HCT116 (cell line): ENCODE data around the gene BRK1. TPM values are rescaled to one million over a fixed set of nuclear protein-coding genes. Genes with fewer than 3 reads are reported as not detected.
"Not testable (repeated sequence)": the region's sequence is repeated elsewhere in the genome, so short reads cannot be mapped to it uniquely, and the experiment has no call there.

ENCODE experiments used
- ATAC-seq: fragments of 200-7000 bp; cut with Tn5 transposase; 2 replicates; pipeline ENCODE4 v1.9.1; 2020; ENCODE audit warnings: mild to moderate bottlenecking, moderate library complexity
- BruUV-seq: library from RNA; stranded (reverse); fragments of 400-500 nt; replicated peaks from 2 replicates; lab custom pipeline; 2021; lab: Mats Ljungman, UMichigan
- CTCF ChIA-PET: fragments of 300-600 bp; sonication (Branson Sonifier 250); formaldehyde crosslinking; loops from one replicate; lab custom pipeline; 2021; ENCODE audit warnings: antibody characterized with exemption; lab: Charles Lee
- POLR2A ChIA-PET: fragments of 300-600, 350-600 bp; sonication (Branson Sonifier 250); formaldehyde crosslinking; loops from one replicate; lab custom pipeline; 2021; ENCODE audit warnings: antibody characterized with exemption; lab: Charles Lee
- RAD21 ChIA-PET, 2 experiments: fragments of 300-600 bp; sonication (Branson Sonifier 250); formaldehyde crosslinking; loops; one replicate each; lab custom pipeline; 2023; ENCODE audit warnings: low total read pairs in 2 of 2; ENCODE audit not compliant: uncharacterized antibody in 2 of 2, unreplicated experiment in 2 of 2, low non-redundant PET in 1 of 2; lab: Charles Lee
- DNase-seq: peaks from one replicate; pipeline ENCODE4 v3.0.0-alpha.2; 2010; ENCODE audit warnings: low read depth, low spot score
- H2AFZ ChIP-seq: fragments of 200-600 bp; shearing (Covaris generic), sonication (generic); 2 replicates; pipeline ENCODE4 v1.6.1; 2017; ENCODE audit warnings: low read depth, mixed run types, mixed read lengths, antibody characterized with exemption, low read length; ENCODE audit not compliant: poor library complexity, severe bottlenecking
- H3K27ac ChIP-seq: 2 replicates; pipeline ENCODE4 v1.5.1; 2012; ENCODE audit warnings: low read depth, low read length
- H3K27me3 ChIP-seq: fragments of 200-600 bp; sonication (generic); 2 replicates; pipeline ENCODE4 v1.6.1; 2016; ENCODE audit warnings: mixed run types, low read length, mixed read lengths; ENCODE audit not compliant: insufficient read depth
- H3K36me3 ChIP-seq, 2 experiments: fragments of 200-500 bp in 1 of 2; fragments of 200-600 bp in 1 of 2; sonication (Bioruptor generic) in 1 of 2; sonication (generic) in 1 of 2; 2 replicates each; pipeline versions ENCODE4 v1.5.1 to v1.6.1; 2014 to 2016; ENCODE audit warnings: low read length in 2 of 2, inconsistent platforms in 1 of 2, mixed read lengths in 1 of 2, mixed run types in 1 of 2; ENCODE audit not compliant: insufficient read depth in 2 of 2, control insufficient read depth in 1 of 2
- H3K4me1 ChIP-seq, 2 experiments: fragments of 200-600 bp in 1 of 2; sonication (generic) in 1 of 2; 2 replicates each; pipeline versions ENCODE4 v1.5.1 to v1.6.1; 2012 to 2017; ENCODE audit warnings: low read length in 2 of 2, inconsistent platforms in 1 of 2, mild to moderate bottlenecking in 1 of 2, mixed read lengths in 1 of 2, mixed run types in 1 of 2, moderate library complexity in 1 of 2; ENCODE audit not compliant: insufficient read depth in 2 of 2, control insufficient read depth in 1 of 2
- H3K4me2 ChIP-seq: fragments of 200-600 bp; sonication (generic); 2 replicates; pipeline ENCODE4 v1.6.1; 2017; ENCODE audit warnings: mixed run types, low read length, mixed read lengths
- H3K4me3 ChIP-seq, 2 experiments: fragments of 200-600 bp in 1 of 2; sonication (generic) in 1 of 2; replicated peaks in 1 of 2; 2 replicates each; pipeline ENCODE4 v1.5.1; 2011 to 2016; ENCODE audit warnings: low read length in 2 of 2, control low read depth in 1 of 2, low read depth in 1 of 2, mild to moderate bottlenecking in 1 of 2, mixed read lengths in 1 of 2, mixed run types in 1 of 2
- H3K79me2 ChIP-seq: fragments of 200-600 bp; sonication (generic); 2 replicates; pipeline ENCODE4 v1.6.1; 2017; ENCODE audit warnings: mild to moderate bottlenecking, mixed run types, low read length, moderate library complexity, mixed read lengths; ENCODE audit not compliant: insufficient read depth
- H3K9ac ChIP-seq: fragments of 200-600 bp; sonication (generic); 2 replicates; pipeline ENCODE4 v1.6.1; 2016; ENCODE audit warnings: low read length, mixed read lengths
- H3K9me2 ChIP-seq: fragments of 200-600 bp; sonication (generic), shearing (Covaris generic); 2 replicates; pipeline ENCODE4 v1.6.1; 2017; ENCODE audit warnings: mixed run types, mild to moderate bottlenecking, moderate library complexity; ENCODE audit not compliant: insufficient read depth
- H3K9me3 ChIP-seq, 2 experiments: fragments of 200-500 bp in 1 of 2; fragments of 200-600 bp in 1 of 2; sonication (Bioruptor generic) in 1 of 2; sonication (generic) in 1 of 2; 2 replicates each; pipeline ENCODE4 v1.6.1; 2014 to 2017; ENCODE audit warnings: low read length in 2 of 2, mixed read lengths in 2 of 2, inconsistent platforms in 1 of 2, low read depth in 1 of 2, mild to moderate bottlenecking in 1 of 2, mixed run types in 1 of 2, moderate library complexity in 1 of 2; ENCODE audit not compliant: control insufficient read depth in 1 of 2, insufficient read depth in 1 of 2
- H4K20me1 ChIP-seq: fragments of 200-600 bp; sonication (generic), shearing (Covaris generic); 2 replicates; pipeline ENCODE4 v1.6.1; 2017; ENCODE audit warnings: mixed run types, mild to moderate bottlenecking, moderate library complexity; ENCODE audit not compliant: insufficient read depth
- ATF3 ChIP-seq: IDR thresholded peaks from 2 replicates; pipeline ENCODE4 v1.6.1; 2012
- CBX3 ChIP-seq: IDR thresholded peaks from 2 replicates; pipeline ENCODE4 v1.6.1; 2012; ENCODE audit warnings: low read depth
- CEBPB ChIP-seq: IDR thresholded peaks from 2 replicates; pipeline ENCODE4 v1.6.1; 2012; ENCODE audit warnings: low read depth
- EGR1 ChIP-seq: IDR thresholded peaks from 2 replicates; pipeline ENCODE4 v1.6.1; 2012; ENCODE audit warnings: low read depth
- ELF1 ChIP-seq: IDR thresholded peaks from 2 replicates; pipeline ENCODE4 v1.6.1; 2012; ENCODE audit warnings: low read depth, borderline replicate concordance
- EZH2 ChIP-seq: fragments of 200-600 bp; sonication (generic); IDR thresholded peaks from 2 replicates; pipeline ENCODE4 v1.6.1; 2017; ENCODE audit warnings: antibody characterized with exemption, mixed run types
- JUND ChIP-seq: IDR thresholded peaks from 2 replicates; pipeline ENCODE4 v1.6.1; 2012
- POLR2AphosphoS5 ChIP-seq: IDR thresholded peaks from 2 replicates; pipeline ENCODE4 v1.6.1; 2011; ENCODE audit warnings: mild to moderate bottlenecking, low read depth, low read length, moderate library complexity
- RAD21 ChIP-seq: IDR thresholded peaks from 2 replicates; pipeline ENCODE4 v1.6.1; 2012; ENCODE audit warnings: low read depth, mild to moderate bottlenecking
- REST ChIP-seq: IDR thresholded peaks from 2 replicates; pipeline ENCODE4 v1.6.1; 2012; ENCODE audit warnings: low read depth
- SIN3A ChIP-seq: IDR thresholded peaks from 2 replicates; pipeline ENCODE4 v1.6.1; 2012; ENCODE audit warnings: low read depth
- SP1 ChIP-seq: IDR thresholded peaks from 2 replicates; pipeline ENCODE4 v1.6.1; 2012; ENCODE audit warnings: low read depth
- SRF ChIP-seq: IDR thresholded peaks from 2 replicates; pipeline ENCODE4 v1.6.1; 2012; ENCODE audit warnings: low read depth
- YY1 ChIP-seq: IDR thresholded peaks from 2 replicates; pipeline ENCODE4 v1.6.1; 2011; ENCODE audit warnings: low read length, low read depth, moderate library complexity, mild to moderate bottlenecking; ENCODE audit not compliant: insufficient replicate concordance; ENCODE audit errors: extremely low read depth
- ZFX ChIP-seq: fragments of 450-650 bp; IDR thresholded peaks from 2 replicates; pipeline ENCODE4 v1.6.1; 2017
- intact Hi-C: fragments of 100-400 bp; cut with micrococcal nuclease; formaldehyde crosslinking; loops from 2 replicates; pipeline ENCODE4 v1.10.0; 2022
- total RNA-seq: library from RNA; stranded (reverse); gene quantifications from one replicate; pipeline ENCODE4 v1.2.1, GENCODE V29; 2021; ENCODE audit not compliant: unreplicated experiment
- TF ChIP-seq, protein P1 (sequence below), 3 experiments: fragments of 200-600 bp in 1 of 3; sonication (generic) in 1 of 3; IDR thresholded peaks in 2 of 3; conservative IDR thresholded peaks in 1 of 3; 2 replicates each; pipeline ENCODE4 v1.5.1; 2012 to 2017; ENCODE audit warnings: low read depth in 2 of 3, low read length in 2 of 3, antibody characterized with exemption in 1 of 3, borderline replicate concordance in 1 of 3, control low read depth in 1 of 3, mild to moderate bottlenecking in 1 of 3, mixed read lengths in 1 of 3, mixed run types in 1 of 3, moderate library complexity in 1 of 3; ENCODE audit not compliant: insufficient read depth in 1 of 3
- TF ChIP-seq, protein P2 (sequence below): IDR thresholded peaks from 2 replicates; pipeline ENCODE4 v1.6.1; 2012

Gene BRK1
- total RNA-seq, 1 experiment from 2014 or later = 93.4 TPM

- H4K20me1 ChIP-seq = no peaks in the 10 kb centered on the region
- DNase-seq (no peak), ATAC-seq (0 out of 2 replicates have a peak, but pooled peaks have one; percentile 15)
- ChIA-PET CTCF (no interaction called here), POLR2A (no interaction called here), RAD21 (no interaction called here)
- no peaks in the 10 kb centered on the region for H3K36me3 ChIP-seq
- no peak for TF ChIP-seq REST
- no peak for TF ChIP-seq ELF1
- no peak for TF ChIP-seq POLR2AphosphoS5
- TF ChIP-seq CBX3 = no peak
- no peak for TF ChIP-seq YY1
- no peak for TF ChIP-seq ATF3
- no peak for TF ChIP-seq SP1
- no peak for TF ChIP-seq EZH2
- TF ChIP-seq SIN3A = no peak
- TF ChIP-seq RAD21 = no peak
- no peak for TF ChIP-seq CEBPB
- TF ChIP-seq SRF = no peak
- TF ChIP-seq JUND = no peak
- TF ChIP-seq ZFX = no peak
- TF ChIP-seq EGR1 = no peak
- TF ChIP-seq, protein P1, sequence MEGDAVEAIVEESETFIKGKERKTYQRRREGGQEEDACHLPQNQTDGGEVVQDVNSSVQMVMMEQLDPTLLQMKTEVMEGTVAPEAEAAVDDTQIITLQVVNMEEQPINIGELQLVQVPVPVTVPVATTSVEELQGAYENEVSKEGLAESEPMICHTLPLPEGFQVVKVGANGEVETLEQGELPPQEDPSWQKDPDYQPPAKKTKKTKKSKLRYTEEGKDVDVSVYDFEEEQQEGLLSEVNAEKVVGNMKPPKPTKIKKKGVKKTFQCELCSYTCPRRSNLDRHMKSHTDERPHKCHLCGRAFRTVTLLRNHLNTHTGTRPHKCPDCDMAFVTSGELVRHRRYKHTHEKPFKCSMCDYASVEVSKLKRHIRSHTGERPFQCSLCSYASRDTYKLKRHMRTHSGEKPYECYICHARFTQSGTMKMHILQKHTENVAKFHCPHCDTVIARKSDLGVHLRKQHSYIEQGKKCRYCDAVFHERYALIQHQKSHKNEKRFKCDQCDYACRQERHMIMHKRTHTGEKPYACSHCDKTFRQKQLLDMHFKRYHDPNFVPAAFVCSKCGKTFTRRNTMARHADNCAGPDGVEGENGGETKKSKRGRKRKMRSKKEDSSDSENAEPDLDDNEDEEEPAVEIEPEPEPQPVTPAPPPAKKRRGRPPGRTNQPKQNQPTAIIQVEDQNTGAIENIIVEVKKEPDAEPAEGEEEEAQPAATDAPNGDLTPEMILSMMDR (IDR thresholded peaks at IDR 0.05 in 2 of 3, conservative IDR thresholded peaks at IDR 0.05 in 1 of 3; ENCODE audit: borderline replicate concordance in 1 of 3, insufficient read depth in 1 of 3, low read depth in 2 of 3, low read length in 2 of 3) = no peak
- TF ChIP-seq, protein P2, sequence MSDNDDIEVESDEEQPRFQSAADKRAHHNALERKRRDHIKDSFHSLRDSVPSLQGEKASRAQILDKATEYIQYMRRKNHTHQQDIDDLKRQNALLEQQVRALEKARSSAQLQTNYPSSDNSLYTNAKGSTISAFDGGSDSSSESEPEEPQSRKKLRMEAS = no peak
- no peak overlapping the region for H3K9ac ChIP-seq
- no TSS peak for BruUV-seq
- H2AFZ ChIP-seq = no peak overlapping the region
- H3K27ac ChIP-seq = no peak overlapping the region
- H3K4me1 ChIP-seq = peaks cover 5 to 14% of the 10 kb centered on the region in 2 experiments; a peak in 3 of 4 replicates
- no peaks in the 10 kb centered on the region for H3K9me2 ChIP-seq
- H3K27me3 ChIP-seq = no peaks in the 10 kb centered on the region
- no peaks in the 10 kb centered on the region for H3K9me3 ChIP-seq
- intact Hi-C loops = no loop called here
- H3K79me2 ChIP-seq = no peaks in the 10 kb centered on the region
- H3K4me2 ChIP-seq = no peak overlapping the region
- H3K4me3 ChIP-seq = no peak overlapping the region
These were observed 58.5 kb downstream of the BRK1 start for GRCh38 chr3:10173926-10174435.

- H3K9me3 ChIP-seq, intact Hi-C loops: not testable (repeated sequence)
These were observed 59.9 kb downstream of the BRK1 start for GRCh38 chr3:10175334-10175733.

More at GRCh38 chr3:10175334-10175733, 59.9 kb downstream of the BRK1 start:
- H4K20me1 ChIP-seq, H3K27me3 ChIP-seq, H3K27ac ChIP-seq, H3K4me3 ChIP-seq, H3K9ac ChIP-seq, H3K4me2 ChIP-seq, H3K79me2 ChIP-seq, POLR2A ChIA-PET, H2AFZ ChIP-seq, DNase-seq, ATAC-seq, BruUV-seq, H3K9me2 ChIP-seq, H3K36me3 ChIP-seq: not testable (repeated sequence)
- ChIA-PET CTCF (interaction anchor here (0.7 kb wide), 1 partner anchor 425 kb away, joined by 3 read pairs; the partner anchor contains the start of gene OGG1), RAD21 (interaction anchor here in 1 of 2 experiments (0.6 kb wide), 1 partner anchor 78 kb away, joined by 4 read pairs; no protein-coding TSS in a partner anchor)
- H3K4me1 ChIP-seq = peaks cover 5 to 14% of the 10 kb centered on the region in 2 experiments; a peak in 3 of 4 replicates
